GM12892 (cell line): ENCODE data around the gene TSSC4.

Source experiments
- POLR2A ChIP-seq: IDR thresholded peaks from 2 replicates; pipeline ENCODE4 v1.6.1; 2011; ENCODE audit warnings: low read depth, low read length, control low read depth
- POLR2AphosphoS5 ChIP-seq: IDR thresholded peaks from 2 replicates; pipeline ENCODE4 v1.6.1; 2011; ENCODE audit warnings: low read depth, low read length, control low read depth
- TAF1 ChIP-seq: IDR thresholded peaks from 2 replicates; pipeline ENCODE4 v1.6.1; 2011; ENCODE audit warnings: low read depth, mild to moderate bottlenecking, control low read depth, low read length, borderline replicate concordance

- no peak for TF ChIP-seq POLR2A
- no peak for TF ChIP-seq POLR2AphosphoS5
- no peak for TF ChIP-seq TAF1
These were observed 22.8 kb downstream of the TSSC4 start for GRCh38 chr11:2423157-2424025.
